BJ (cell line): ENCODE measurements around the gene KRT6A. TPM values are rescaled to one million over a fixed set of nuclear protein-coding genes. Genes with fewer than 3 reads are reported as not detected.

Experiments used
- CTCF ChIA-PET: fragments of 350-600 bp; formaldehyde crosslinking; extraction: SDS; loops from one replicate; lab custom pipeline; 2021; ENCODE audit warnings: antibody characterized with exemption, inconsistent platforms; lab: Yijun Ruan, JAX
- POLR2A ChIA-PET: fragments of 300-600 bp; sonication (Branson Sonifier 250); formaldehyde crosslinking; extraction: SDS; loops from one replicate; lab custom pipeline; 2021; ENCODE audit warnings: antibody characterized with exemption; lab: Charles Lee
- DNase-seq: peaks from one replicate; pipeline ENCODE4 v3.0.0-alpha.2; 2011; ENCODE audit warnings: low read depth
- H3K27me3 ChIP-seq: 2 replicates; pipeline ENCODE4 v1.6.0; 2011; ENCODE audit warnings: low read length; ENCODE audit not compliant: control insufficient read depth, insufficient read depth
- H3K36me3 ChIP-seq: 2 replicates; pipeline ENCODE4 v1.5.1; 2011; ENCODE audit warnings: low read length; ENCODE audit not compliant: control insufficient read depth, insufficient read depth
- H3K4me3 ChIP-seq: 2 replicates; pipeline ENCODE4 v1.5.1; 2011; ENCODE audit warnings: low read depth, mild to moderate bottlenecking, control low read depth, low read length
- CTCF ChIP-seq: IDR thresholded peaks from 2 replicates; pipeline ENCODE4 v1.5.1; 2011; ENCODE audit warnings: low read depth, mild to moderate bottlenecking, control low read depth, inconsistent platforms, low read length, moderate library complexity; ENCODE audit not compliant: insufficient read depth
- polyA plus RNA-seq: library from polyadenylated mRNA; depleted of rRNA; stranded (reverse); fragments of >200 nt; gene quantifications from 2 replicates; pipeline ENCODE4 v1.2.3, GENCODE V29; 2011

KRT6A gene
- polyA plus RNA-seq, 1 experiment = not detected

DNA sequence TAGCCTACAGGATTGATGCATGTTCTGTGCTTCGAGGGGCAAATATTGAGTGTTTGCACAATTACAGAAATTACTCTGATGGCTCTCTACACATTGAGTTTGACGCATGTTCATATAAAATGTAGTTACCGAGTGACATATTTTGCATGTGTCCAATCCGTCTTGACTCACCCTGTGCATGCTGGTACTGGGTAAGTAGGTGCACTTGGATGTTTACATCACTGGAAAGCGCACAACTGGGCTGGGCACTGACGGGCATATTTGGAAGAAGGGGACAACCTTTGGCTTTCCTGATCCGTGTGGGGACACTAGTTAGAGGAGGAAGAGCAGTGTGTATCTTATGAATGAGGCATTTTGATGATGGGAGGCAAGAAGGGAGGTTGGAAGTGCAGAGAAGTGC, 4.9 kb upstream of the KRT6A start:
- peaks cover 3% of the 10 kb centered on the region; the same call in 1 of the 2 replicates for H3K27me3 ChIP-seq
- ChIA-PET CTCF (no interaction called here), POLR2A (no interaction called here)
- TF ChIP-seq CTCF = no peak
- no peak overlapping the region for H3K4me3 ChIP-seq
- DNase-seq = no peak
- no peaks in the 10 kb centered on the region for H3K36me3 ChIP-seq

DNA sequence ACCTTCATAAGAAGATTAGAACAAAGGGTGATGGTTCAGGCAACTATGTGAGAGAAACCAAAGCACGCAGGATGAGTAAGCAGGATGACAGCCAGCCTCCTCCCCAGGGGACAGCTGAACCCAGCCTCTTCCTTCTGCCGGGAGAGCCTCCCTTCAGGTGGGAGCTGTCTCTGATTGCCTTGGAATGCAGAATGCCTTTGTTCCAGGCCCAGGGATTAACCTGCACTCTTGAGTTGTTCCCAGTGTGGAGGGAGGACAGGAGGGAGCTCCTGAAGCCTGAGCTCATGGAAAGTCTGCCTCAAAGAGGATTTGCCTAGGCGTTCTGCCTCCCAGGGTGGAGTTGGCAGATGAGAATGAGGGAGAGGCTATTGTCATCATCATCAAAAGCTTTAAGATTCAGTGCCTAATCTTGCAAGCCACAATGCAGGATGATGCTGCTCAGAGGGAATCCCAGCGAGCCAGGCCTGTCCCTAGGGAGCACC, 3.6 kb upstream of the KRT6A start:
- no peaks in the 10 kb centered on the region for H3K36me3 ChIP-seq
- POLR2A ChIA-PET = no interaction called here
- no peak for TF ChIP-seq CTCF
- DNase-seq = no peak
- H3K27me3 ChIP-seq = peaks cover 3% of the 10 kb centered on the region; the same call in 1 of the 2 replicates
- H3K4me3 ChIP-seq = no peak overlapping the region
- CTCF ChIA-PET = interaction anchor here (0.7 to 3.2 kb wide), 3 partner anchors 10 to 116 kb away, joined by 3 to 17 read pairs (median 6); no protein-coding TSS in a partner anchor

DNA sequence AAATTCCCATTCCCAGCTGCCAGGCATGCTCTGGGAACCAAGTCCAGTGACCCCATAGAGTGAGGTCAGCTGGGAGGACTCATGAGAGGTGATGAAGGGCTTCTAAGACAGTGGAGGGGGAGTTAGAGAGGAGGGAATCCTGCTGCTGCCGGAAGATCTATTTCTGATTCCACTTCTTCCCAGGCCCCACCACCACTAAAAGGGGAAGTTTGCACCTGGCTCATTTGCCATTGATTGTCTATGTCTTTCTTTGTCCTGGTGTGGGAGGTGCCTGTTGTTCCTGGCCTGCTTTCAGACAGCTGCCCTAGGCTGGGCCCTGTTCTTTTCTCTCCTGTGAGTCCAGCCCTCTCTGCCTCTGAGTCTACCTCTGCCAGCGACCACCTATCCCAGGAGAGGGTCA, 3.0 kb upstream of the KRT6A start:
- TF ChIP-seq CTCF = no peak
- DNase-seq = no peak
- Histone ChIP-seq H3K36me3 (no peaks in the 10 kb centered on the region), H3K4me3 (no peak overlapping the region), H3K27me3 (peaks cover 5% of the 10 kb centered on the region)
- ChIA-PET POLR2A (no interaction called here), CTCF (interaction anchor here (0.7 to 3.2 kb wide), 4 partner anchors 11 to 115 kb away, joined by 3 to 17 read pairs (median 4); no protein-coding TSS in a partner anchor)

- H3K27me3 ChIP-seq = peaks cover 5% of the 10 kb centered on the region
- POLR2A ChIA-PET = no interaction called here
- no peak overlapping the region for H3K4me3 ChIP-seq
- CTCF ChIA-PET = interaction anchor here (0.6 to 3.2 kb wide), 4 partner anchors 10 to 115 kb away, joined by 3 to 17 read pairs (median 4); no protein-coding TSS in a partner anchor
- H3K36me3 ChIP-seq = no peaks in the 10 kb centered on the region
- TF ChIP-seq CTCF = no peak
- DNase-seq = no peak
These were observed 2.3 kb upstream of the KRT6A start for GRCh38 chr12:52495389-52495788.

DNA sequence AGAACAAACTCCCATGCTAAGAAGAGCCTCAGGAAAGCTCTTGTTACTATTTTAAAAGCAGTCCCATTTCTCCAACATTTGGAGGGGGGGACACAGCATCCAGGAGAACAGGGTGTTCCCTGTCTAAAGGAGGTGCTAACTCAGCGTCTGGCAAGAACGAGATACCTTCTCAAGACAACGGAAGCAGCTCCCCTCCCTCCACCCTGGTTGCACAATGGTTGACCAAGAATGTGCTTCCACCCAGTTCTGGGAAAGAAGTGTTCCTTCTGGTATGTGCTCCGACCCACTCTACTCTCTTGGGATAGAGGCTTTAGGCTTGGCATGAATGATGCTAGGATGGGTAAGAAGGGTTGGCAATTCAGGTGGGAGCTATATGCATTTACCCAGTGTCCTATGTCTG, 1.5 kb upstream of the KRT6A start:
- DNase-seq = no peak
- peaks cover 7% of the 10 kb centered on the region for H3K27me3 ChIP-seq
- no peak overlapping the region for H3K4me3 ChIP-seq
- no peak for TF ChIP-seq CTCF
- ChIA-PET CTCF (interaction anchor here (0.7 to 3.2 kb wide), 6 partner anchors 12 to 122 kb away, joined by 3 to 17 read pairs (median 4); no protein-coding TSS in a partner anchor), POLR2A (interaction anchor here (0.7 kb wide), 1 partner anchor 9 kb away, joined by 4 read pairs; no protein-coding TSS in a partner anchor)
- H3K36me3 ChIP-seq = no peaks in the 10 kb centered on the region
